ENCODE measurements around the gene SPPL3. TPM values are rescaled to one million over a fixed set of nuclear protein-coding genes. Genes with fewer than 3 reads are reported as not detected.

Gene SPPL3
- total and polyA plus RNA-seq, 4 donors = 7.4 to 12.6 (median 8.7) TPM

- Histone ChIP-seq H3K4me3 (ENCODE audit: low read depth in 1 of 3, low read length in 3 of 3) (no peak overlapping the region), H3K36me3 (ENCODE audit: control insufficient read depth in 4 of 4, insufficient read depth in 3 of 4, low read depth in 1 of 4, low read length in 3 of 4) (peaks cover 0 to 2% (median 0%) of the 10 kb centered on the region in 4 donors), H3K9me3 (ENCODE audit: control insufficient read depth in 4 of 4, low read length in 3 of 4) (no peaks in the 10 kb centered on the region), H3K27me3 (ENCODE audit: control insufficient read depth in 4 of 4, insufficient read depth in 4 of 4, low read length in 3 of 4) (no peaks in the 10 kb centered on the region), H3K4me1 (ENCODE audit: control insufficient read depth in 4 of 4, insufficient read depth in 4 of 4, low read length in 3 of 4) (peaks cover 0 to 8% (median 2%) of the 10 kb centered on the region in 4 donors), H3K9ac (ENCODE audit: low read depth in 1 of 2, low read length in 2 of 2) (no peak overlapping the region), H3K27ac (ENCODE audit: low read depth in 1 of 2, low read length in 2 of 2) (no peak overlapping the region)
- no peak for DNase-seq (ENCODE audit: low spot score)
- TF ChIP-seq RXRA (IDR thresholded peaks at IDR 0.05) = no peak
These were observed 99.7 kb downstream of the SPPL3 start for GRCh38 chr12:120804428-120804827.

GRCh38 chr12:120801146-120801545 is 103.0 kb downstream of the SPPL3 start:
- no peaks in the 10 kb centered on the region for H3K36me3 ChIP-seq (ENCODE audit: control insufficient read depth in 4 of 4, insufficient read depth in 3 of 4, low read depth in 1 of 4, low read length in 3 of 4)
- no peak overlapping the region for H3K27ac ChIP-seq (ENCODE audit: low read depth in 1 of 2, low read length in 2 of 2)
- DNase-seq (ENCODE audit: low spot score) = no peak
- no peaks in the 10 kb centered on the region for H3K27me3 ChIP-seq (ENCODE audit: control insufficient read depth in 4 of 4, insufficient read depth in 4 of 4, low read length in 3 of 4)
- no peak overlapping the region for H3K9ac ChIP-seq (ENCODE audit: low read depth in 1 of 2, low read length in 2 of 2)
- TF ChIP-seq MAX (IDR thresholded peaks at IDR 0.05) (no peak), REST (IDR thresholded peaks at IDR 0.05) (no peak), RAD21 (IDR thresholded peaks at IDR 0.05) (no peak), GABPA (IDR thresholded peaks at IDR 0.05 in 1 of 2, conservative IDR thresholded peaks at IDR 0.05 in 1 of 2) (no peak), ZBTB33 (IDR thresholded peaks at IDR 0.05) (no peak), TAF1 (conservative IDR thresholded peaks at IDR 0.05) (no peak), YY1 (IDR thresholded peaks at IDR 0.05) (no peak), ATF3 (IDR thresholded peaks at IDR 0.05) (no peak), NR2F2 (IDR thresholded peaks at IDR 0.05) (no peak), SP1 (IDR thresholded peaks at IDR 0.05) (no peak), FOXA2 (IDR thresholded peaks at IDR 0.05) (no peak), RXRA (IDR thresholded peaks at IDR 0.05) (no peak), JUND (IDR thresholded peaks at IDR 0.05) (no peak), HNF4A (conservative IDR thresholded peaks at IDR 0.05) (no peak), EGR1 (IDR thresholded peaks at IDR 0.05; ENCODE audit: low read depth in 2 of 2) (no peak)
- H3K9me3 ChIP-seq (ENCODE audit: control insufficient read depth in 4 of 4, low read length in 3 of 4) = no peaks in the 10 kb centered on the region
- 95% methylated on average over 2 of the region's 2 CpGs for WGBS
- H3K4me1 ChIP-seq (ENCODE audit: control insufficient read depth in 4 of 4, insufficient read depth in 4 of 4, low read length in 3 of 4) = peaks cover 0 to 5% (median 2%) of the 10 kb centered on the region in 4 donors
- H3K4me3 ChIP-seq (ENCODE audit: low read depth in 1 of 3, low read length in 3 of 3) = no peak overlapping the region

Data from liver (tissue), 9 donors.